Measurements from ENCODE around the gene PCCA. TPM values are rescaled to one million over a fixed set of nuclear protein-coding genes. Genes with fewer than 3 reads are reported as not detected.

The PCCA gene
- total RNA-seq, 3 donors from 2014 or later = 46.6 to 69.8 (median 64.7) TPM

- TF ChIP-seq POLR2A (IDR thresholded peaks at IDR 0.05) (no peak), CTCF (IDR thresholded peaks at IDR 0.05) (no peak), POLR2AphosphoS5 (IDR thresholded peaks at IDR 0.05) (no peak)
- Histone ChIP-seq H3K27me3 (no peaks in the 10 kb centered on the region), H3K4me3 (no peak overlapping the region), H3K9me3 (no peaks in the 10 kb centered on the region), H3K4me1 (no peaks in the 10 kb centered on the region), H3K36me3 (no peaks in the 10 kb centered on the region), H3K27ac (no peak overlapping the region)
- intact Hi-C loops (cut with DNase I; ENCODE audit: low total_unique reads) = no loop called here
- no peak for DNase-seq (ENCODE audit: low spot score in 2 of 2)
Measured at GRCh38 chr13:100333141-100333540, 244.2 kb downstream of the PCCA start.

GRCh38 chr13:100334214-100334613 is 245.3 kb downstream of the PCCA start:
- H3K4me3 ChIP-seq = no peak overlapping the region
- no peaks in the 10 kb centered on the region for H3K4me1 ChIP-seq
- no peaks in the 10 kb centered on the region for H3K9me3 ChIP-seq
- intact Hi-C loops (cut with DNase I; ENCODE audit: low total_unique reads) = no loop called here
- no peak for TF ChIP-seq POLR2A (IDR thresholded peaks at IDR 0.05)
- no peak for TF ChIP-seq POLR2AphosphoS5 (IDR thresholded peaks at IDR 0.05)
- no peak for TF ChIP-seq CTCF (IDR thresholded peaks at IDR 0.05)
- no peak overlapping the region for H3K27ac ChIP-seq
- no peaks in the 10 kb centered on the region for H3K36me3 ChIP-seq
- no peaks in the 10 kb centered on the region for H3K27me3 ChIP-seq
- DNase-seq (ENCODE audit: low spot score in 2 of 2) = no peak

GRCh38 chr13:100336795-100337516 is 248.1 kb downstream of the PCCA start:
- Histone ChIP-seq H3K9me3 (no peaks in the 10 kb centered on the region), H3K4me1 (no peaks in the 10 kb centered on the region), H3K27me3 (no peaks in the 10 kb centered on the region), H3K36me3 (no peaks in the 10 kb centered on the region), H3K27ac (no peak overlapping the region), H3K4me3 (no peak overlapping the region)
- intact Hi-C loops (cut with DNase I; ENCODE audit: low total_unique reads) = no loop called here
- no peak for DNase-seq (ENCODE audit: low spot score in 2 of 2)
- TF ChIP-seq POLR2A (IDR thresholded peaks at IDR 0.05) = no peak
- no peak for TF ChIP-seq POLR2AphosphoS5 (IDR thresholded peaks at IDR 0.05)
- TF ChIP-seq CTCF (IDR thresholded peaks at IDR 0.05) = no peak

- TF ChIP-seq CTCF (IDR thresholded peaks at IDR 0.05) = no peak
- no peak for TF ChIP-seq POLR2A (IDR thresholded peaks at IDR 0.05)
- no peak for TF ChIP-seq POLR2AphosphoS5 (IDR thresholded peaks at IDR 0.05)
- no peaks in the 10 kb centered on the region for H3K4me1 ChIP-seq
- no peaks in the 10 kb centered on the region for H3K27me3 ChIP-seq
- no peaks in the 10 kb centered on the region for H3K9me3 ChIP-seq
- DNase-seq (ENCODE audit: low spot score in 2 of 2) = no peak
- H3K36me3 ChIP-seq = no peaks in the 10 kb centered on the region
- intact Hi-C loops (cut with DNase I; ENCODE audit: low total_unique reads) = no loop called here
- H3K27ac ChIP-seq = no peak overlapping the region
- no peak overlapping the region for H3K4me3 ChIP-seq
Measured at GRCh38 chr13:100338275-100338674, 249.4 kb downstream of the PCCA start.

- H3K27ac ChIP-seq = no peak overlapping the region
- H3K4me3 ChIP-seq = no peak overlapping the region
- H3K9me3 ChIP-seq = no peaks in the 10 kb centered on the region
- no peaks in the 10 kb centered on the region for H3K4me1 ChIP-seq
- no peaks in the 10 kb centered on the region for H3K27me3 ChIP-seq
- TF ChIP-seq POLR2AphosphoS5 (IDR thresholded peaks at IDR 0.05) (no peak), POLR2A (IDR thresholded peaks at IDR 0.05) (no peak), CTCF (IDR thresholded peaks at IDR 0.05) (no peak)
- DNase-seq (ENCODE audit: low spot score in 2 of 2) = no peak
- intact Hi-C loops (cut with DNase I; ENCODE audit: low total_unique reads) = no loop called here
- no peaks in the 10 kb centered on the region for H3K36me3 ChIP-seq
Measured at GRCh38 chr13:100339411-100339940, 250.6 kb downstream of the PCCA start.

All from breast epithelium (tissue), 4 donors.